T47D (cell line): ENCODE data around the gene MAMDC4.

Experiments used
- DNase-seq, 2 experiments: peaks; one replicate each; pipeline versions ENCODE4 v3.0.0 to v3.0.0-alpha.2; 2011 to 2012; ENCODE audit warnings: low read depth in 1 of 2, low spot score in 1 of 2
- JUND ChIP-seq: IDR thresholded peaks from 2 replicates; pipeline ENCODE4 v1.6.1; 2012; ENCODE audit warnings: low read depth
- in situ Hi-C: cut with HindIII; loops from 2 replicates; pipeline ENCODE4 v1.10.0; 2016; ENCODE audit warnings: low sequenced_read_pairs, low pct_unique_long_range_greater_than_20kb

MAMDC4 gene

DNA sequence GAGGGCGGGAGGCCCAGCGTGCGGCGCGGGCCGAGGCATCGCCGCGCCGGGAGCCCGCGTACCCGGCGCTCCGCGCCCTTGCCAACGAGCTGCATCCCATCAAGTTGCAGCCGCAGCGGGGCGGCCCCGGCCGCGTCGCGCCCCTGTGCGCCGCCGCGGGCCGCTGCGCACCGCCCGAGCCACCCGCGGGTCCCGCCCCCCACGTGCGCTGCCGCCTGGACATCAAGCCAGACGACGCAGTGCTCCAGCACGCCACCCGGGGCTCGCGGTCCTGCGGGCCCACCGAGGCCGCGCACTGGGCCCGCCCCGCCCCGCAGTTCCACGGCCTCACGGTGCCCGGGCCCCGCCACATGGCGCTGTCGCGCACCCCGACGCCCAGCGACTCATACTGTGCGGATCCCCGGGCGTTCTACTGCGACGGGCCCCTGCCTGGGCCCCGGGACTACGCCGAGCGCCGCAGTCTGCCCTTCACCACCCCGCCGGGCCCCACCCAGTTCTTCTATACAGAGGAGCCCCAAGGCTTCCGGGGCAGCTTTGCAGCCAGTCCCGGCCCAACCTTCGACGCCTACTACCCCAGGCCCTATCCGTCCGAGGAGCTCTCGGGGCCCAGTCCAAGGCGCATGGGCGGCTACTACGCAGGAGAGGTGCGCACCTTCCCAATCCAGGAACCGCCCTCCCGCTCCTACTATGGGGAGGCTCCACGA, 7.2 kb upstream of the MAMDC4 start:
- in situ Hi-C loops: no loop called here
- no peak for DNase-seq
- TF ChIP-seq JUND: no peak

DNA sequence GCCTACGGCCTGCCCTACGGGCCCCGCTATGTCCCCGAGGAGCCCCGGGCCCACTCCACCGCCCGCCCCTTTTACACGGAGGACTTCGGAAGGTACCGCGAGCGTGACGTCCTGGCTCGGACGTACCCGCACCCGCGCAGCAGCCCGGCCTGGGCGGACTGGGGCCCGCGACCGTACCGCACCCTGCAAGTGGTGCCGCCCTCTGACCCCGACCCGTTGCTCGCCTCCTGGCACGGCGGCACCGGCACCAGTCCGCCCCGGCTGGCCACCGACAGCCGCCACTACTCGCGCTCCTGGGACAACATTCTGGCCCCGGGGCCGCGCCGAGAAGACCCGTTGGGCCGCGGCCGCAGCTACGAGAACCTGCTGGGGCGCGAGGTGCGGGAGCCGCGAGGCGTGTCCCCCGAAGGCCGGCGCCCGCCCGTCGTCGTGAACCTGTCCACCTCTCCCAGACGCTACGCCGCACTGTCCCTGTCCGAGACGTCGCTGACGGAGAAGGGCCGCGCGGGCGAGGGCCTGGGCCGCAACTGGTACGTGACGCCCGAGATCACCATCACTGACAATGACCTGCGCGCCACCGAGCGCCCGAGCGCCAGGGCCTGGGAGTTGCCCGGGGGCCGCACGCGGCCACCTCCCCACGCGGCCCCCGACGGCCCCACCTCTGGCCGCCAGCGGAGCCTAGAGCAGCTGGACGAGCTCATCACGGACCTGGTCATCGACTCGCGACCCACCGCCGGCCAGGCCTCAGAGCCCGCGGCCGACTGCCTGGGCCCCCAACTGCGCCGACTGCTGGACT, 6.5 kb upstream of the MAMDC4 start:
- no peak for DNase-seq
- no peak for TF ChIP-seq JUND
- in situ Hi-C loops: no loop called here

- in situ Hi-C loops: no loop called here
- TF ChIP-seq JUND: no peak
- no peak for DNase-seq
Measured at GRCh38 chr9:136846376-136847087, 5.6 kb upstream of the MAMDC4 start.

GRCh38 chr9:136847088-136847825, 4.9 kb upstream of the MAMDC4 start:
- TF ChIP-seq JUND: no peak
- in situ Hi-C loops: no loop called here

GRCh38 chr9:136847826-136848392, 4.2 kb upstream of the MAMDC4 start:
- DNase-seq: peak; percentile 94 to 96
- no peak for TF ChIP-seq JUND
- in situ Hi-C loops: no loop called here

More at GRCh38 chr9:136847088-136847825, 4.9 kb upstream of the MAMDC4 start:
- DNase-seq: peak; percentile 77 to 89

GRCh38 chr9:136848393-136849037, 3.6 kb upstream of the MAMDC4 start:
- DNase-seq: peak; percentile 68

GRCh38 chr9:136849038-136849959, 2.8 kb upstream of the MAMDC4 start, which contains the start of gene PHPT1:
Gene PHPT1, plus strand, starts transcription at chr9:136849409. Its CDS starts 22 bp downstream, at chr9:136849431.
- in situ Hi-C loops: no loop called here
- DNase-seq: peak; percentile 99 to 100
- TF ChIP-seq JUND: peak; percentile 64; the same call in 1 of the 2 replicates

More at GRCh38 chr9:136848393-136849037, 3.6 kb upstream of the MAMDC4 start:
- in situ Hi-C loops: no loop called here
- no peak for TF ChIP-seq JUND

DNA sequence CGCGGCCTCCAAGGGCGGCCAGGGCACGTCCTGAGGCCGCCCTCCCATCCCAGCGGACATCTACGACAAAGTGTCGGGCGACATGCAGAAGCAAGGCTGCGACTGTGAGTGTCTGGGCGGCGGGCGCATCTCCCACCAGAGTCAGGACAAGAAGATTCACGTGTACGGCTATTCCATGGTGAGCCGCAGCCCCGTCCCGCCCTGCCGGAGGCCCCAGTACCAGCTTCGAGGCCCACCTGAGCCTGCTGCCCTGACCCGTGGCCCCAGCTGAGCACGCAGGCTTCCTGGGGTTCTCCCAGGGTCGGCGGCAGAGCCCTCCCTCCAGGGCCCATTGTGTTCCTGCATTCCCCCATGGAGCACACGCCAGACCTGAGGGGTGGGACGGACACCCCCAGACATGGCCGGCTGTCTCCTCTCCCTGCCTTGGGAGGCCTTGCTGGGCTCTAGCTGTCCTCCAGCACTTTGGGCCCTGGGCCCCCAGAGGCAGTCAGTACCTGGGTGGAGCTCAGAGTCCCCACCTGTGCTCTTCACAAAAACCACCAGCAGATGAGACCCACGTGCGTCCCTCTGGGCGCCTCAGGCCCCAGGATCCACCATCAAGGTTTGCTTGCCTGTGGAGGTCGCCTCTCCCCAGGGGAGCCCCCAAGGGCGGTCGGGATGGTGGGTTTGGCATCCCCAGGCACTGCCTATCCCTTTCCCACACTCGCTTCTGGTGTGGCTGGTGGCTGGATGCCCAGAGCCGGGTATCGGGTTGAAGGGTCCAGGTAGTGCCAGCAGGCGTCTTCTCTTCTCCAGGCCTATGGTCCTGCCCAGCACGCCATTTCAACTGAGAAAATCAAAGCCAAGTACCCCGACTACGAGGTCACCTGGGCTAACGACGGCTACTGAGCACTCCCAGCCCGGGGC, 1.9 kb upstream of the MAMDC4 start:
- in situ Hi-C loops: no loop called here
- no peak for DNase-seq
- TF ChIP-seq JUND: no peak

DNA sequence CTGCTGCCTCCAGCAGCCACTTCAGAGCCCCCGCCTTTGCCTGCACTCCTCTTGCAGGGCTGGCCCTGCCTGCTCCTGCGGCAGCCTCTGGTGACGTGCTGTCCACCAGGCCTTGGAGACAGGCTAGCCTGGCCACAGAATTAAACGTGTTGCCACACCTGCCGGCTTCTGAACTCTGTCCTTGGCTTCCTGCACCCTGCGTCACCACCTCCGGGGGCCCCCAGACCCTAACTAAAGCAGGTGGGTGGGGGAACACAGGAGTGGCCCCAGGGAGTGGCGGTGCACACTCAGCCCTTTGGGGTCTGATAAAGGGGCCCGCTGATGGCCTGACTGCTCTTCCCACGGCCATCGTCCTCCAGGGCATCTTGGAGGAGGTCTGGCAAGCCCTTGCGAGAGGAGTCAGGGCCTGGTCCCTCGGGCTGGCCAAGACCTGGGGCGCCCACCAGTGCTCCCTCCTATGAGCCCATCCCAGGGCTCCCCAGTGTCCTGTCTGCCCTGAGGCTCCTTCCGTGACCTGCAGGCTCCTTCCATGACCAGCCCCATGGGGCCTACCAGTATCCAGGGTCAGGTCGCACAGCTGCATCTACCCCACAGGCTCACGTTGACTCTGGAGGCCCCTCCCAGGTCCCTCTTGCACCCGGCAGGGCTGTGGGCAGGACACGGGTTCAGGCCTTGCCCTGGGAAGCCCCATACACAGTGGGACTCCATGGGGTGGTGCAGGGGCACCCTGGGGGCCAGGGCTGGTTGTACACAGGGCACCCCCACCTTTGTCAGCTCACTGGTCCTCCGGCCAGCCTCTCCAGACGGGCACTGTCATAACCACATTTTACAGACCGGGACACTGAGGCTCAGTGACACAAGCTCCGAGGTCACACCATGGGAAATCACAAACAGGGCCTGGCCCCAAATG, 1.0 kb upstream of the MAMDC4 start:
- TF ChIP-seq JUND: no peak
- DNase-seq: no peak
- in situ Hi-C loops: no loop called here
